GM19328 (cell line): ENCODE data around the gene ARSB.
"Not testable (repeated sequence)": the region's sequence is repeated elsewhere in the genome, so short reads cannot be mapped to it uniquely, and the experiment has no call there.

Experiments used
- ATAC-seq: cut with Tn5 transposase; IDR thresholded peaks from one replicate; pipeline ENCODE4 v1.9.1; 2021; ENCODE audit warnings: mild to moderate bottlenecking, moderate library complexity; ENCODE audit not compliant: unreplicated experiment

The ARSB gene

GRCh38 chr5:78956901-78957300, 28.2 kb downstream of the ARSB start:
- ATAC-seq = no peak

GRCh38 chr5:78953092-78953800, 31.9 kb downstream of the ARSB start:
- no peak for ATAC-seq

GRCh38 chr5:78930721-78931120, 54.4 kb downstream of the ARSB start:
- no peak for ATAC-seq

- ATAC-seq = no peak
Observed at GRCh38 chr5:78929833-78930232, 55.3 kb downstream of the ARSB start.

- no peak for ATAC-seq
Observed at GRCh38 chr5:78927657-78928282, 57.3 kb downstream of the ARSB start.

GRCh38 chr5:78926252-78926651, 58.9 kb downstream of the ARSB start:
- ATAC-seq = no peak

- no peak for ATAC-seq
Observed at GRCh38 chr5:78925129-78925876, 59.8 kb downstream of the ARSB start.

- ATAC-seq = no peak
Observed at GRCh38 chr5:78923622-78923970, 61.5 kb downstream of the ARSB start.

GRCh38 chr5:78922879-78923621, 62.1 kb downstream of the ARSB start:
- no peak for ATAC-seq

- ATAC-seq = no peak
Observed at GRCh38 chr5:78920604-78921003, 64.5 kb downstream of the ARSB start.

GRCh38 chr5:78919796-78920195, 65.3 kb downstream of the ARSB start:
- no peak for ATAC-seq

- no peak for ATAC-seq
Observed at GRCh38 chr5:78916044-78916443, 69.1 kb downstream of the ARSB start.

GRCh38 chr5:78915170-78915569, 69.9 kb downstream of the ARSB start:
- ATAC-seq = no peak

- ATAC-seq = no peak
Observed at GRCh38 chr5:78912811-78913210, 72.3 kb downstream of the ARSB start.

GRCh38 chr5:78912085-78912771, 72.9 kb downstream of the ARSB start:
- no peak for ATAC-seq

- ATAC-seq = not testable (repeated sequence)
Observed at GRCh38 chr5:78909224-78909983, 75.7 kb downstream of the ARSB start.

GRCh38 chr5:78908173-78909061, 76.7 kb downstream of the ARSB start:
- ATAC-seq = no peak

- no peak for ATAC-seq
Observed at GRCh38 chr5:78907255-78907891, 77.7 kb downstream of the ARSB start.
